Breast epithelium (tissue), 3 donors: ENCODE results near the gene COASY.

Source experiments
- POLR2A ChIP-seq: fragments of 450-650 bp; IDR thresholded peaks from one replicate; pipeline ENCODE4 v1.6.1; 2016; ENCODE audit warnings: antibody characterized with exemption, mild to moderate bottlenecking, moderate library complexity
- POLR2AphosphoS5 ChIP-seq, 3 donors: sonication (generic); formaldehyde crosslinking; IDR thresholded peaks; one replicate each; pipeline ENCODE4 v1.6.1; 2017; ENCODE audit warnings: antibody characterized with exemption in 3 of 3
- TF ChIP-seq, protein P1 (sequence below), 3 donors: fragments of 450-650 bp; IDR thresholded peaks; one replicate each; pipeline ENCODE4 v1.5.1; 2016 to 2017; ENCODE audit warnings: antibody characterized with exemption in 3 of 3, mild to moderate bottlenecking in 3 of 3, moderate library complexity in 3 of 3

DNA sequence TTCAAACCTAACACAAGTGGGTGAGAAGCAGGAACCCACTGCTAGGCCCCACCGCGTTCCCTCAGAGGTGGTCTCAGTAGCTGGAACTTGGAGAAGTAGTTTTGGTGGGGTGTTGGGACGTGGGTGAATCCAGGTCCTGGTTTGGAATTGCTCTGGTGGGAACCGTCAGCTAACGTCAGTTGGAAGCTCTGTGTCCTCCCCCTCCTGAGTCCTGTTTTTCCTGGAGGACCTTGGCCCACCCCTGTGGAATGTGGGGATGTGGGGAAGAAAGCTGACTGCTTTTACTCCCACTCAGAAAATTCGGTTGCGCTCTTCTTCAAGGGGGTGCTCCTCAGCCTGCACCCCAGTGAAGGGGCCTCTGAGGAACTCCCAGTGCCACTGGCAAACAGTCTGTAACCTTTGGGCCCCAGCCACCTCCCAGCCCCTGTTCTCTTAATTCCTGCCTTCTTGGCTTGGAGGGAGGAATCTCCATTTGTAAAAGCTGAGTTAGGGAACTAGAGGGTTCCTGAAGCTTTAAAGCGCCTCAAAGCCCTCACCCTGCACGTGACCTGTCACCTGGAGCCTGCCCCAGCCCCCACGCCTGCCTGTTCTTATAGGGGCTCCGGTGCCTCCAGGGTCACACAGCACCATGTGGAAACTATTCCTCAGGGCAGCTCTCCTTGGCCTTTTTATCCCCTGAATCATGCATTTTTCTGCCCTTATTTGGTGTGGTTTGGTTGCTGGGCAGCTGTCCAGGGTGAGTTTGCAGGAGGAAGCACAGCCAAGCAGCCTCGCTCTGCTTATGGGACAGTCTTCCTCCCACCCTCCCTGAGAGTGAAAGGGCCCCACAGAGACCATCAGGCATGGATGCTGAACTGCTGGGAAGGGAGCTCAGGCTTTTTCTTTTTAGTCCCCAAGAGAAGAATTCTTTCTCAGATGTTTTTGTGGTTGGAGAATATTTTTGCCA, 42.1 kb upstream of the COASY start:
- TF ChIP-seq, protein P1, sequence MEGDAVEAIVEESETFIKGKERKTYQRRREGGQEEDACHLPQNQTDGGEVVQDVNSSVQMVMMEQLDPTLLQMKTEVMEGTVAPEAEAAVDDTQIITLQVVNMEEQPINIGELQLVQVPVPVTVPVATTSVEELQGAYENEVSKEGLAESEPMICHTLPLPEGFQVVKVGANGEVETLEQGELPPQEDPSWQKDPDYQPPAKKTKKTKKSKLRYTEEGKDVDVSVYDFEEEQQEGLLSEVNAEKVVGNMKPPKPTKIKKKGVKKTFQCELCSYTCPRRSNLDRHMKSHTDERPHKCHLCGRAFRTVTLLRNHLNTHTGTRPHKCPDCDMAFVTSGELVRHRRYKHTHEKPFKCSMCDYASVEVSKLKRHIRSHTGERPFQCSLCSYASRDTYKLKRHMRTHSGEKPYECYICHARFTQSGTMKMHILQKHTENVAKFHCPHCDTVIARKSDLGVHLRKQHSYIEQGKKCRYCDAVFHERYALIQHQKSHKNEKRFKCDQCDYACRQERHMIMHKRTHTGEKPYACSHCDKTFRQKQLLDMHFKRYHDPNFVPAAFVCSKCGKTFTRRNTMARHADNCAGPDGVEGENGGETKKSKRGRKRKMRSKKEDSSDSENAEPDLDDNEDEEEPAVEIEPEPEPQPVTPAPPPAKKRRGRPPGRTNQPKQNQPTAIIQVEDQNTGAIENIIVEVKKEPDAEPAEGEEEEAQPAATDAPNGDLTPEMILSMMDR (IDR thresholded peaks at IDR 0.05) = no peak
- peak; percentile 49 to 81 (median 80) for TF ChIP-seq POLR2AphosphoS5 (IDR thresholded peaks at IDR 0.05)
- TF ChIP-seq POLR2A = no peak
